EL (cell line): ENCODE results near the gene CELA1.
A peak's percentile ranks its signal among the peaks of the same experiment; 100 is the strongest.
"Not testable (repeated sequence)": the region's sequence is repeated elsewhere in the genome, so short reads cannot be mapped to it uniquely, and the experiment has no call there.

Experiments used
- DNase-seq: peaks from one replicate; pipeline ENCODE4 v3.0.0-alpha.2; 2016

CELA1 gene

DNA sequence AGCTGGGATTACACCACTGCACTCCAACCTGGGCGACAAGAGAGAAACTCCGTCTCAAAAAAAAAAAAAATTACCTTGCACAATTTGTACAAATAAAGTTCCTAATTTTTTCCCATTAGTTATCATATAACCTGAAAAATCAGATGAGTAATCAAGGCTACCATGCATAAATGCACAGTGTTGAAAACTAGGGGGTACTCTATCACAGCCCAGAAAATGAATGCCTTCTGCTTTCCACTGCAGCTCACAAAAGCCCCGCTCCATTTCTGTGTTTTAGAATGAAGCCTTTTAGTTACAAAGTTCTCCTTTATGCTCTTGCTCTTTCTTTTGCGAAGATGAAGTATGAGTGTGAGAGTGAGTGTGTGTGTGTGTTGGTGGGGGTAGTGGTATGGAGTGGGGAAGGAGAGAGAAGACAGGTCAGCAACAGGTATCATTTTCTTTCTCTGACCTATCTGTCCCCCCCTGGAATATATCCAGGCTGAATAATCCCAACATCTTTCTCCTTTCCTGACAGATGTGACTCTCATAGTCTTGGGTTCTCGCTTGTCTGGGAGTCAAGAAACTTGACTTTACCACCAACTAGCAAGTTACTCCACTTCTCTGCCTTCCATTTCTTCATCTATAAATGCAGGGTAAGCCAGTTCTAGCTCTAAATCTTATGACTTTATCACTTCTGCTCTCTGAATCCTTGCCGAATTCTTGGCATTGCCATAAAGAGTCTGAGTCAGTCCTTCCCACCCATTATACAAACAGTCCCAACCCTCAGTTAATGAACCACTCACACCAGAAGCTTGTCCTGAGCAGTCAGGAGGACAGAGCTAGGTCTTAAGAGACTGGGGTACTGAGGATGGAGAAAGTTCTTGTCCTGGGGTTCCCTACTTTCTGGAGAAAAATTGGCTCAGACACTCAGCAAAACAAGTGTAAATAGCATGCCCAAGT lies 38.6 kb downstream of the CELA1 start:
- peak; percentile 81 for DNase-seq

DNA sequence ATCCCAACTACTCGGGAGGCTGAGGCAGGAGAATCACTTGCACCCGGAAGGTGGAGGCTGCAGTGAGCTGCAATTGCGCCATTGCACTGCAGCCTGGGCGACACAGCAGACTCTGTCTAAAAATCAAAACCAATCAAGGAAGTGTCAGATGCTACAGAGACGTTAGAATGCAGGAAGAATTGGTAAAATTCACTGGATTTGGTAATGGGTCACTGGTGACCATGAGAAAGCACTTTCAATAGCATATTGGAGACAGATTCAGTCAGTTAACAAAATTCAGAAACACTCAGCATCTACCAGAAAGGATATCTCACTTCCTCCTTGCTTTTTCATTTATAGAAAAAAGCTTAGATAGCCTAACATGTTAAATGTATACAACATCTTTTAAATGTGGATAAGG lies 40.0 kb downstream of the CELA1 start:
- DNase-seq, result no peak

DNA sequence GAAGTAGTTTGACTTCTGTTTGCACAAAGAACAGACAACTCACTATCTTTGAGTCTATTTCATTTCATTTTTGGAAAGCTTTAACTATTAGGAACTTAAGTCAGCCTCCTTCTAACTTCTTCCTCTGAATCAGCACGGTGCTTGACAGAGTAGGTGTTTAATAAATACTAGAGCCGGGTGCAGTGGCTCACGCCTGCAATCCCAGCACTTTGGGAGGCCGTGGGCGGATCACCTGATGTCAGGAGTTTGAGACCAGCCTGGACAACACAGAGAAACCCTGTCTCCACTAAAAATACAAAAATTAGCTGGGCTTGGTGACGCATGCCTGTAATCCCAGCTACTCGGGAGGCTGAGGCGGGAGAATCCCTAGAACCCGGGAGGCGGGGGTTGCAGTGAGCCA lies 45.7 kb downstream of the CELA1 start:
- not testable (repeated sequence) for DNase-seq

DNA sequence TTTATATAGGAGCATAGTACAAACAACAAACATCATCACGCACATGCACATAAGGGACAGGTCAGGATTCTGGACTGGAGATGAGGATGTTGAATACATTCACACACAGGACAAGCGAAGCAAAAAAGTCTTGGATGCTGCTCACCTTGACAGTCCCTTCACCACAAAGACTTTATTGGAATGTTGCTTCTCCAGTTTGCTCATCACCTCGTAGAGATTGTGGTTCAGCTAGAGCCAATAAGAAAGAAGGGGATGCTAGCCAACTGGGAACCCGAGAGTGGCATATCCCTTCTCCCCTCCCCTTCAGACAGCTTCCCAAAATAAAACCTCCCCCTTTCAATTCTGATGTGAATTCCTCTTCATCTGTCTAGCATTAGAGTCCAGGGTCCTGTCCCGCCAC lies 50.8 kb downstream of the CELA1 start:
- DNase-seq, result no peak

DNA sequence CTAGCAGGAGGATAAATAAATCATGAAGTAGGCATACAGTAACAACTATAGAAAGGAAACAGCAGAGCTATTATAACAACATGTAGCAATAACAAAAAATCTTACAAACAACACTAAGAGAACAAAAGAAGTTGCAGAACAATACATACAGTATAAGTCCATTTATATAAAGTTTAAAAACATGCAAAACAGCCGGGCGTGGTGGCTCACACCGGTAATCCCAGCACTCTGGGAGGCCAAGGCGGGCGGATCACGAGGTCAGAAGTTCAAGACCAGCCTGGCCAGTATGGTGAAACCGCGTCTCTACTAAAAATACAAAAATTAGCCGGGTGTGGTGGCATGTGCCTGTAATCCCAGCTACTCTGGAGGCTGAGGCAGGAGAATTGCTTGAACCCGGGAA lies 52.4 kb downstream of the CELA1 start:
- DNase-seq, result not testable (repeated sequence)

DNA sequence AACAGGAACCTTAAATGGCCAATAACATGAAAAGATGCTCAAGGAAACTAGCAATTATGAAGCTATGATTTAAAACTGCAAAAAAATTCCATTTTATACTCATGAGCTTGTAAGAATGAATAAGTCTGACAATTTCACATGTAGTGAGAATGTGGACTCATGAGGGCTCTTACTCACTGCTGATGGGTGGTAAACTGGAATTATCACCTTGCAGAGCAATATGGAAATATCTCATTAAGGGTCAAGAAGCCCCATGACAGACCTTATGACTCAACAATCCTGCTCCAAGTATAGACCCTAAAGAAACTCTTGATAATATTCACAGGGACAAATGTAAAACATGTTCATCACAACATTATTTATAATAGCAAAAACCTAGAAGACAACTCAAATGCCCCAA lies 52.8 kb downstream of the CELA1 start:
- no peak for DNase-seq

DNA sequence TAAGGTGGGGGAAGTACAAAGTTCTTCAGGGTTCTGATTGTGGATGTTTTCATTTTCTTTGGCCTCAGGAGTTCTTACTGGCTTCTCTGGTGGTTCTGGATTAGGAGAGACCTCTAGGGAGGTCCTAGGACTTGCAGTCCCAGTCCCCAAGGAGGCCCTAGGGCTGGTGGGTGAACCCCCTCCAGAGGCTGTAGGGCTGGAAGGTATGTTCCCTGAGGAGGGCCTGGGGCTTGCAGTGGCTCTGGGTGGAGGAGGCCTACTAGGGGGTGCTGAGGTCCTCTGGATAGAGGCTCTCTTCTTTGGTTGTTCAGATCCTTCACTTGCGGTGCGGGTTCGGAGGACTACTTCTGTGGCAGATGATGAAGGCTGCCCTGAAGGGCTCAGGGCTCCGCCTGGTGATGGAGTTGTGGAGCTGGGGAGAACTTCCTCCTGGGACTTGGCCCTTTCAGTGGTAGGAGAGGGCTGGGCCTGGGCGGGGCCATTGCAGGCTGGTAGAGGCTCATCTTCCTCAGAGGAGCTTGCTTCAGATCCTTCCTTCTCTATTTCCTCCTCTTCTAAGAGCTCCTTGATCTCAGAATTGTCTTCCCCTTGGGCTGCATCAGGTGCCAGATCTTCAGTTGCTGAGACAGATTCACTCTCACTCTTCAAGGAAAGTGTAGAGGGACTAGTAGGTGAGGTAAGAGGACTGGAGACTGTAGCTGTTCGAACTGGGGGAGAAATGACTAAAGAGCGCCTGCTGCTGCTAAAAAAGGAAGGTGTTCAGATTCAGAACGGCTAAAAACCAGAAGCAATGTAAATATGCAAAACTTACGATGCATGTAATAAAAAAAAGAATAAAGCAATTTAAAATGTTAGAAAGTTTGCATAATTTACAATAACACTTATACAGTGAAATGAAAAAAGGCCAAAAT lies 54.6 kb downstream of the CELA1 start:
- DNase-seq, result not testable (repeated sequence)

DNA sequence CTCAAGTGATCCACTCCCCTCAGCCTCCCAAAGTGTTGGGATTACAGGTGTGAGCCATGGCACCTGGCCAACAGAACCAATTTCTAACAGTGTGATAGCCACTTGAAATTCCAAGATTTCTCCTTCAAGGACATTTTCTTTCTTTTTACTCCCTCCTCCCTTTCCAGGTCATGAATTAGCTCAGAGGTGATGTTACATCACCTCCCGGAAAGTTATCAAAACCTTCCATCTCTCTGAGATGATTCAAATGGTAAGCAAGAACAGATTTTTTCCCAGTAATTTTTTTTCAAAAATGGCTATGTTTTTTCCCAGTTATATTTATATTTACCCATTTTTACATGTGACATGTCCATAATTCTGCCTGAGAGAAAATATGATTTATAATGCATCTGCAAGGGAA lies 60.6 kb downstream of the CELA1 start:
- no peak for DNase-seq

DNA sequence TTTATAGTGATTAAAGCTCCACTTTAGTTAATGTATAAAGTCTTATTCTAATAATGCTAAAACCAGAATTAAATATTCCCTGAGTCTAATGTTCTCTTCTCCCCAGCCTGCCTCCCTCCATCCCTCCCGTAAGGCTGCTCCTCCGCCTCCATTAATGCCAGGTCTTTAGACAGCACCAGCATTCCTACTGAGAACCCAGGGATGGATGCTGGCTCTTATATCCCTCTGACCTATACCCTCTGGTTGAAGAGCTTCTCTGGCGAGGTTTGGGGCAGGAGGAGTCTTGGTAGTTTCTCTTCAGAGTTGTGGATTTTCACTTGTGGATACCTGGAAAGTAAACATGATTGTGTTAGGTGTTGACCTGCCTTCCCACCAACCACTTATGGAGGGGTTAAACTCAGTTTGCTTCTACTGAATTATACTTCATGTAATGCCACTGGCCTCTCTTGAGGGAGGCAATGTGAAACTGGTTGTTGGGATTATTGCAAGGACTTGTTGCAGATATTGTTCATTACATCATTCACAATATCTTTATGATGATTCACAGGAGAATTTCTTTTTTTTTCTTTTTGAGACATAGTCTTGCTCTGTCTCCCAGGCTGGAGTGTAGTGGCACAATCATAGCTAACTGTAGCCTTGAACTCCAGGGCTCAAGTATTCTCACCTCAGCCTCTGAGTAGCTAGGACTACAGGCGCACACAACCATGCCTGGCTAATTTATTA lies 65.1 kb downstream of the CELA1 start:
- peak; percentile 63 for DNase-seq
